Dermis microvascular lymphatic vessel endothelial cell (primary cell): ENCODE results near the gene HSPD1. TPM values are rescaled to one million over a fixed set of nuclear protein-coding genes. Genes with fewer than 3 reads are reported as not detected.

Experiments
- DNase-seq, 2 donors: peaks; one replicate each; pipeline versions ENCODE4 v3.0.0 to v3.0.0-alpha.2; 2010; ENCODE audit warnings: low read depth in 2 of 2
- total RNA-seq: library from RNA; depleted of rRNA; stranded (reverse); fragments of >200 nt; gene quantifications from 2 replicates; pipeline ENCODE4 v1.2.1, GENCODE V29; 2014

The HSPD1 gene
- total RNA-seq: 92.3 and 136 TPM in 2 replicates

GRCh38 chr2:197499594-197500502, at the start of gene HSPD1, which contains the start of gene HSPE1:
Gene HSPD1, minus strand, starts transcription at chr2:197499840. Its CDS starts 992 bp downstream, at chr2:197498848.
Gene HSPE1, plus strand, starts transcription at chr2:197500379. Its CDS starts 58 bp downstream, at chr2:197500437.
- DNase-seq: peak; percentile 99

DNA sequence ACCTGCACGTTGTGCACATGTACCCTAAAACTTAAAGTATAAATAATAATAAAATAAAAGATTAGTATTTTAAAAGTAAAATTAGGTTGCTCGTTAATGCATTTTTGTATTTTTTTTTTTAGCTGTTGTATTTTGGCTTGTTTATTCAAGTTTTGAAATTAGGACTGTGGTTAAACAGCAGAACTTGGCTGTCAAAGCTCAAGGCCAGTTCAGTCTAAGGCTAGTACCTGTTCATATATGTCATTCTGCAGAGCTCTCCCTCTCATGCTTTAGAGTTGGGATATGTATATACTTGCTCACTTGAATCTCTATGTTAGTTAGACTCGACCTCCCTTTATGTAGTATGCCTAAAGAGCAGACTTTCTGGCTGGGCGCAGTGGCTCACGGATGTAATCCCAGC, 48.9 kb upstream of the HSPD1 start:
- DNase-seq: no peak

DNA sequence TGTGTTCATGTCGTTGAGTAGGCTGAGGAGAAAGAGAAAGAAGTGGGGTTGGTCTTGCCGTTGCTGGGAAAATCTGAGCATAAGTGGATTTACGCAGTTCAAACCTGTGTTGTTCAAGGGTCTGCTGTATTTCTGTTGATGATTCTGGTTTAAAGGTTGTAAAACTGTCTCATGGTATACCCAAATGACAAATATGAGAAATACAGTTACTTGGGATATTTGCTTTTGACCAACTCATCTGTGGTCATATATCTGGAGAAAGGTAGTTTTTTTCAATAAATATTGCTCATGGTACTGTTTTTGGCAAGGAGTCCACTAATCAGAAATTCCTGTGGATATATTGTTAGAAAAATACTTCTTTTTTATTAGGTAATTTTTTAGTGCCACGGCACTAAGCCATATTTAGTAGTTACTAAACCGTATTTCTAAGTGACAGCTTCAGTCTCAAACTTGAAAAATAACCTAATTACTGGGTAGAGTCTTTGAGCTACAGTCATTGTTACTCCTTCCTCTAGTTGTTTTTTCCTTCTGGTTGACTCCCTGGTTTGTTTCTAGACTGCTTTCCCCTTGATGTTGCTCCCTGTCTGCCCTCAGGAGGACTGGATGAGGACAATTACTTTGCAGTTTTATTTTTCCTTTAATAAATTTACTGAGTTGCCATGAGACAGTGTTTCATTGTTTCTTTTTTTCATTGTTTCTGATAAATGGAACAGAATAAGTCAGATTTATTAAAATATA, 47.7 kb upstream of the HSPD1 start:
- DNase-seq: peak in 1 of 2 donors; percentile 62

DNA sequence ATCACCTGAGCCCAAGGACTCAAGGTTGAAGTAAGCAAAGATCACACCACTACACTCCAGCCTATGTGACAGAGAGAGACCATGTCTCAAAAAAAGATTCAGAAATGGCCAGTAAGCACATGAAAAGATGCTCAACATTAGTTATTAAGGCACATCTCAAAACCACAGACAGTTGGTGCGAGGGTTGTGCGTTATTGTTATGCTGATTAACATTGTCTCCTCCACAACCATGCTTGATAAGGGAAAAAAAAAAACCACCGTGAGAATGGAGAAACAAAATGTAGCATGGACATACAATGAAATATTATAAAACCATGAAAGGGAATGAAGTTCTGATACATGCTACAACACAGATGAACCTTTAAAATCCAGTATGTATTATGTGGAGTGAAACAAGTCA, 43.6 kb upstream of the HSPD1 start:
- no peak for DNase-seq

- DNase-seq: no peak
Observed at GRCh38 chr2:197539734-197540133, 40.1 kb upstream of the HSPD1 start.

GRCh38 chr2:197538412-197538811, 38.8 kb upstream of the HSPD1 start:
- peak; percentile 25 to 38 for DNase-seq

DNA sequence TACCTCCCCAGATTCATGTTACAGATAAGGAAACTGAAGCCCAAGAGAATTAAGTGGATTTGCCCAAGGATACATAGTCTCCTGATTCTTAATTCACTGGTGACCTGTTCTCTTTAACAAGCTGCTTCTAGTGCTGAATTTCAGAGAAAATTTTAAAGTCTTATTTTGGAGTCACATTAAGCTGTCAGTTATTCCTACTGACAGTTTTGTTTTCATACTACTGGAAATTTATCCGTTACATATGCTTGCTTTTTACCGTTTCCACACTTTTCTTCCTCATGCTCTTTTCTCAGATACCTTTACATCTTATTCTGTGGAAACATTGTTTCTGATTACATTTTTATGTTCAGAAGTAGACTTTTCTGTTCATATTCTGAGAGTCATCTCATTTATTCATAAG, 17.5 kb upstream of the HSPD1 start:
- no peak for DNase-seq

DNA sequence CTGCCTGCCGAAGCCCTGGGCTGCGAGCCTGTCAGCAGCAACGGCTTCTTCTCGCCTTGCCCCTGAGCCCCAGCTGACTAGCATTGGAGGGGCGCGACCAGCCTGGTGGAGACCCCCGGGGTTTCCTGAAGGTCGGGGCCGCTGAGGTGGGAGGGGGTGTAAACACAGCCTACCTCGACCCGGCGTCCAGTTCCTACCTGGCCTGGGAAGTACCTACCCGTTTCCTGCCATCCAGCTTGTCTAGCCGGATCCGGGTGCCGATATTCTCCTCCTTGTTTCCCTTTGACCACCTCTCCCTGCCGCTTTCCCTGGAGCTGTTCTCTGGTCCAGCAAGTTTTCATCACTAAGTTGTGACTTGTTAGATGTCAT, 16.7 kb upstream of the HSPD1 start:
- peak in 1 of 2 donors; percentile 44 for DNase-seq

DNA sequence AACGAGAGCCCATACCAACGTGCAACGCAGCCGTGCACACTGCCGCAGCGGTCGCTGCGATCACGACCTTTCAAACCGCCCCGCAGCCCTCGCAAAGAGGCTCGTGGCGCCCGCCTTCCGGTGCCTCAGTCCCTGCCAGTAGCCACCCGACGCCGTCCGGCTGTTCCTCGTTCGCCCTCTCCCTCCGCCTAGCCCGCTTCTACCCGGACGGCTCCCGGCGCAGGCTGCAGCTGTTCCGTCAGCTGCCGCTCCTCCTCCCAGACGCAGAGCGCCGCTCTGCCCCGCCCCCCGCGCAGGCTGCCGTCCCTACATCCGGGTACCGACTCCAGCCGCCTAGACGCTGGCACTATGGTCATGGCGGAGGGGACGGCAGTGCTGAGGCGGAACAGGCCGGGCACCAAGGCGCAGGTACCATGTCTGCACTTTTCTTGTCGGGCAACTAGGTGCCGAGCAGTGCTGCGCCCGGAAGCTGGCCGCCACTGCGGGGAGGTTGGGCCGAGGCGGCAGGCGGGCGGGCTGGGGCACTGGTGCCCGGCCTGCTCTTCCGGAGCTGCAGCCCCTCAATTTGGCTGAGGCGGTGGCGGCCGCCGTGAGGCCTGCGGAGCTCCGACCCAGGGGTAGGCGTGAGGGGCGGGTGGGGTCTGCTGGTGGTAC, 16.2 kb upstream of the HSPD1 start, which contains the start of gene MOB4:
TSS of gene MOB4 (plus strand) at position 328 of the 654 bp plus-strand sequence. CDS start at position 349, 21 bp downstream.
- peak; percentile 88 to 96 for DNase-seq

- DNase-seq: no peak
Observed at GRCh38 chr2:197515315-197515738, 15.7 kb upstream of the HSPD1 start.

DNA sequence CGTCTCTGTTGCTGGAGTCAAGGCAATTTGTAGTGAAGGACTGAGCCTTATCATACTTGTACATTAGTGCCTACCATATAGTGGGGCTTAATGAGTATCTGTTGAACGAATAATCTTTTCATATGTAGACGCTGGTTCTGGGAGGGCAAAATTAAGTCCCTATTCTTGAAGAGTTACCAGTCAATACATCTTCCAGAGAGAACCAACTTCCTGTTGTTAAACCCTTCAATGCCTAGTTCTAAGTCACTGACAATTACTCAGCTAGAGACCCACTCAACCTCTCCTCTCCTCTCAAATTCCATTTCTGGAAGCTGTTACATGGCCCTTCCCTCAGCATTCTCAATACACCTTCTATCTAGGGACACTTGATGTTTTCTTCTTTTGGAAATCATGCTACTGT, 15.1 kb upstream of the HSPD1 start:
- DNase-seq: no peak

DNA sequence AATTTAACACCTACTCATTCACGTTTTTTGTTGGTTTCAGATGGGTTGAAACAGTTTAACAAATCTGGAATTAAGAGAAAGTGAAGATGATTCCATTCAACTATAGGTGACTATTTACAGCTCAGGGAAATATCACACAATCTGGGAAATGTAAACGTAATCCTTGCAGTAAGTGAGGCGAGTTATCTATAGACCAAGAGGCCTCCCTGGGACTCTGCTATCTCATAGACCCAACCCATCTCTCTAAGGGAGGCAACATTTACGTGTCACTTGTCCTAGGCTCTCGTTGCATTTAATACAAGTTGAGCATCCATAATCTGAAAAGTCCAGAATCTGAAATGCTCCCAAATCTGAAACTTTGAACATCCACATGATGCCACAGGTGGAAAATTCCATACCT, 14.3 kb upstream of the HSPD1 start:
- DNase-seq: no peak

DNA sequence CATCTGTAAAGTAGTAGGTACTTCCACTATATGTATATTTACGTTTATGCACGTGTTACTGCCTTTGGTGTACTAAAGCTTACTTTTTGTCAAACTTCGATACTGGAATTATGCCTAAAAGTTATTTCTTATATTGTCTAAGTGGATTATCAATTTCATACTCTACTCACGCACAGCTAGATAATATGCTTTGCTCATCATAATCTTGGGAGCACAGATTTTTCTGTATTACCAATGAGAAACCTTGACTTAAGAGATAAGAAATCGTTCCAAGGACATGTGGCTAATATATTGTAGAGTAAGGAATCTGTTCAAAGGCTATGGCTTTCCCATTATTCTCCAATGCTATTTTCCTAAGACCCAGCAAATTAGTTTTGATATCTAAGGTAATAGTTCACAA, 7.0 kb upstream of the HSPD1 start:
- DNase-seq: no peak

DNA sequence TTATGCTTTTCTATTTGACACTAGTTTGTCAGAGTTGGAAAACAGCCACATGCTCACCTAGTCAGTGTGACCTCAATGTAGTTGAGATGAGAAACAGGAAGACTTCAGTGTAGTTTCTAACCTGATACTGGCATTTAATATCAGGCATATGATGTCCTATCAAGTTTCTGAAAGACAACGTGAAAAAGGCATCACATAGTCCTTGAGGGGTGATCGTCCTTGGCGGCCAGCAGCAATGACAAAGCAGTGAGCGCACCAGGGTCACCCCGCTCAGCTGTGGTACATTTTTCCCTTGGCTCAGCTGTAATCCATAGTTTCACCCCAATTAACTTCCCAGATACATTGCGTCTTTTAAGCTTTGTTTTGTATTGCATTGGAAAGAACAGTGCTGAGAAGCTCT, 4.9 kb upstream of the HSPD1 start:
- no peak for DNase-seq

- no peak for DNase-seq
Observed at GRCh38 chr2:197504000-197504399, 4.4 kb upstream of the HSPD1 start.

DNA sequence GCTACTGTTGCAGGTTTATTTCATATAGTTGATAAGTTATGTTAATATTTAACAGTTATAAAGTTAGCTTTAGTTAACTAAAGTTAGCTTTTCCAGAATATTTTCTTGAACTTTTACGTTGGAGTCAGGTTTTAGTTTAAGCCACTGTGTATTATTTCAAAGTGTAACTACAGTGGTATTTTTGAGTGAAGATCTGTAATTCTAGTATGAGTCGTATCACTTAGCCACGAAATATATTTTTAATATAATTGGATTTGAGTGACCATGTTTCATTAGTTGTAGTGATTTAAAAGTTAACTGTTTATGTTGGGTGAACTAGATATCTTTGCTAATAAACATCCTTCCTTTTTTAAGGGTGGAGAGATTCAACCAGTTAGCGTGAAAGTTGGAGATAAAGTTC, 3.0 kb upstream of the HSPD1 start:
- DNase-seq: no peak

DNA sequence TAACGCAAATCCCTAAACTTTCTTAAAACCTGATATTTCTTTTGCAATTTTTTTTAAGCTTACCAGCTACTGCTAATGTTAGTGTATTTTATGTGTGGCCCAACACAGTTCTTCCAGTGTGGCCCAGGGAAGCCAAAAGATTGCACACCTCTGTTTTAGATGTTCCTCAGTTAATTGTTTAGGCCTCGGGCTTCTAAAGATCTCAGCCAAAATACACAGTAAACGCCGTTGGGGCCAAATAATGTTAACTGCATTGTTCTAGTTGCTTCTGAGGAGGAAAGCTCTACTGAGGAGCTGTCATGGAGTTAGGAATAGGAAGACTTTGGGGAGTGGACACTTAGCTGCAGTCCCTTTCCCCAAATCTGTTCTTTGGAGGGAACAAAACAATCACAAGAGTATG, 2.6 kb upstream of the HSPD1 start:
- no peak for DNase-seq

DNA sequence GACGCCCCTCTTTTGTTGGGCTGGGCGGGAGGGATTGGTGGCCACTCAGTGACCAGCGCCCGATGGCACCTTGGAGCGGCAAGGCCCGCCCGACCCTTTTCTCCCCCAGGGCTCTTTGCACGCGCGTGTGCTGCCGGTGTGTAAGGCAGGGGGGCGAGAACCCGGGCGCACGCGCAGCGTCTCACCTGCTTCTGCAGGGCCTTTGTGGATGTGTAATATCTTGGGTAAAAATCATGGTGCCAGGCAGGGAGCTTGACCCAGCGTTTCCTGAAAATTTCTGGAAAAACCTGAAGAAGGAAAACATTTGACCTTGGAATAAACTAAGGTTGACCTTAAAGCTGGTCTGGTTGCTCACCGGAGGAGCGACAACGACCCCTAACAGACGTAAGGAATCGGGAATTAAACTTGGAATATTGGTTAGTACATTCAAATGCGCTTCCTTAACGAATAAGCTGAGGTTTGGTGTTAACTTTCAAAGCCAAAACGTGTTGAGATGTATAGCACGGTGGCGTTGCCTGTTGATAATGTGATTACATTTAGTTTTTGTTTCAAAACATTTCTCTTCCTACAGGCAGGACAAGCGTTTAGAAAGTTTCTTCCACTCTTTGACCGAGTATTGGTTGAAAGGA, 977 bp upstream of the HSPD1 start:
- DNase-seq: peak in 1 of 2 donors; percentile 26

DNA sequence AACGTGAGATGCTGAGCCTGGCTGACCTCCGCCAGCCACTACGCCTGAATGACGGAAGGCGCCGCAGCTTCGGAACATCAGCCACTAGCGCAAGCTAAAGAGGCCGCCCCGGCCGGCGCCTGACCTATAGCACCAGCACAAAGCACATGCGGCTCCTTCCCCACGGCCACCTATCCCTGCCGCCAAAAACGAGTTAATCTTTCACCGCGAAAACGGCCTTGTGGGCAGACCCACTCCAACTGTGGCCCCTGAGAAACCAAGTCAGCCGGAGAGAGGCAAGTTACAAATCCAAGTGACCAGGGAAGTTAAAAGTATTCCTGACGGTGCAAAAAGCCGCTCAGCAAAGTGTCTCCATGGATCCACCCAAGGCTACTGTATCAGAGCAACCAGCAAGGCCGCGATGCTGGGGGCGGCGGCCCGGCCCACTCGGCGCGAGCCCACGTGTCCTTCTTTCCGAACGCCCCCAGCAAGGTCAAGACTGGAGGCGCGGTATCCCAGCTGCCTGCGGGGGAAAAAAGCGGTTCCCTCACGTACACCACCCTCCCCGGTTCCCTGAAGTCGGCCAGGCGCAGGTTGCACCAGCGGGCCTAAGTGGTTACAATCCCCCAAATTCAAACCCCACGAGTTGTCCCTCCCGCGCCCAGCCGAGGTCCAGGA, 575 bp downstream of the HSPD1 start:
- peak in 1 of 2 donors; percentile 76 for DNase-seq

- no peak for DNase-seq
Observed at GRCh38 chr2:197498235-197498936, 1.3 kb downstream of the HSPD1 start.
